G401.6 (cell line): ENCODE results near the gene PPP1R14C.

Source experiments
- FAIRE-seq: peaks from 2 replicates; lab custom pipeline; 2012; peaks lifted over from hg19 to GRCh38; lab: Jason Lieb, UNC

The PPP1R14C gene

GRCh38 chr6:150195996-150196417 is 53.2 kb downstream of the PPP1R14C start:
- FAIRE-seq: no peak

- FAIRE-seq: no peak
These were observed 54.3 kb downstream of the PPP1R14C start for GRCh38 chr6:150196942-150197745.

GRCh38 chr6:150198532-150198931 is 55.7 kb downstream of the PPP1R14C start:
- no peak for FAIRE-seq

- FAIRE-seq: no peak
These were observed 56.4 kb downstream of the PPP1R14C start for GRCh38 chr6:150199241-150199640.

- no peak for FAIRE-seq
These were observed 57.7 kb downstream of the PPP1R14C start for GRCh38 chr6:150200428-150201100.

GRCh38 chr6:150201285-150201684 is 58.4 kb downstream of the PPP1R14C start:
- no peak for FAIRE-seq

GRCh38 chr6:150201772-150202329 is 59.0 kb downstream of the PPP1R14C start:
- no peak for FAIRE-seq

- FAIRE-seq: no peak
These were observed 59.6 kb downstream of the PPP1R14C start for GRCh38 chr6:150202404-150202803.

GRCh38 chr6:150202934-150203333 is 60.1 kb downstream of the PPP1R14C start:
- FAIRE-seq: no peak

GRCh38 chr6:150203378-150203777 is 60.5 kb downstream of the PPP1R14C start:
- FAIRE-seq: no peak

GRCh38 chr6:150203871-150204545 is 61.2 kb downstream of the PPP1R14C start:
- no peak for FAIRE-seq

GRCh38 chr6:150204705-150205472 is 62.0 kb downstream of the PPP1R14C start:
- no peak for FAIRE-seq

GRCh38 chr6:150207931-150208570 is 65.2 kb downstream of the PPP1R14C start:
- FAIRE-seq: no peak

- no peak for FAIRE-seq
These were observed 65.9 kb downstream of the PPP1R14C start for GRCh38 chr6:150208611-150209352.

- FAIRE-seq: no peak
These were observed 66.6 kb downstream of the PPP1R14C start for GRCh38 chr6:150209415-150209814.

- no peak for FAIRE-seq
These were observed 69.1 kb downstream of the PPP1R14C start for GRCh38 chr6:150211700-150212511.

GRCh38 chr6:150212778-150213177 is 69.9 kb downstream of the PPP1R14C start:
- no peak for FAIRE-seq

- FAIRE-seq: no peak
These were observed 70.5 kb downstream of the PPP1R14C start for GRCh38 chr6:150213301-150213700.

GRCh38 chr6:150214310-150214709 is 71.5 kb downstream of the PPP1R14C start:
- no peak for FAIRE-seq
